PC-3 (cell line): Measurements from ENCODE around the gene FHAD1. TPM values are rescaled to one million over a fixed set of nuclear protein-coding genes. Genes with fewer than 3 reads are reported as not detected.

ENCODE experiments used
- ATAC-seq: fragments of 200-7000 bp; cut with Tn5 transposase; 2 replicates; pipeline ENCODE4 v1.9.1; 2020; ENCODE audit warnings: mild to moderate bottlenecking, moderate library complexity
- BruUV-seq: library from RNA; stranded (reverse); fragments of 400-500 nt; replicated peaks from 2 replicates; lab custom pipeline; 2021; lab: Mats Ljungman, UMichigan
- CTCF ChIA-PET: fragments of 300-600 bp; sonication (Branson Sonifier 250); formaldehyde crosslinking; loops from one replicate; lab custom pipeline; 2022; ENCODE audit warnings: antibody characterized with exemption; lab: Charles Lee
- POLR2A ChIA-PET: fragments of 300-600 bp; sonication (Branson Sonifier 250); formaldehyde crosslinking; loops from one replicate; lab custom pipeline; 2022; ENCODE audit warnings: antibody characterized with exemption; ENCODE audit not compliant: unreplicated experiment; lab: Charles Lee
- DNase-seq: peaks from one replicate; pipeline ENCODE4 v3.0.0-alpha.2; 2015
- H2AFZ ChIP-seq: fragments of 300-600 bp; sonication (generic); 2 replicates; pipeline ENCODE4 v1.6.0; 2016; ENCODE audit warnings: antibody characterized with exemption, low read length
- H3F3A ChIP-seq: fragments of 300-600 bp; sonication (generic); one replicate; pipeline ENCODE4 v1.6.0; 2017; ENCODE audit warnings: antibody characterized with exemption, low read length, control low read depth, mild to moderate bottlenecking; ENCODE audit not compliant: unreplicated experiment
- H3K27ac ChIP-seq: fragments of 300-600 bp; sonication (generic); 2 replicates; pipeline ENCODE4 v1.5.1; 2016; ENCODE audit warnings: mild to moderate bottlenecking, low read length
- H3K27me3 ChIP-seq: fragments of 300-600 bp; sonication (generic); 2 replicates; pipeline ENCODE4 v1.6.1; 2016; ENCODE audit warnings: low read length, mixed read lengths
- H3K36me3 ChIP-seq: fragments of 300-600 bp; sonication (generic); 2 replicates; pipeline ENCODE4 v1.6.1; 2016; ENCODE audit warnings: low read depth, mixed run types, low read length, mixed read lengths
- H3K4me1 ChIP-seq: fragments of 300-600 bp; sonication (generic); 2 replicates; pipeline ENCODE4 v1.5.1; 2016; ENCODE audit warnings: low read length; ENCODE audit not compliant: insufficient read depth
- H3K4me2 ChIP-seq: fragments of 300-600 bp; sonication (generic); 2 replicates; pipeline ENCODE4 v1.6.0; 2016; ENCODE audit warnings: low read length
- H3K4me3 ChIP-seq: fragments of 300-600 bp; sonication (generic); 2 replicates; pipeline ENCODE4 v1.5.1; 2016; ENCODE audit warnings: mild to moderate bottlenecking, low read length, mixed read lengths
- H3K79me2 ChIP-seq: fragments of 300-600 bp; sonication (generic); 2 replicates; pipeline ENCODE4 v1.6.1; 2017; ENCODE audit warnings: low read length, mixed read lengths
- H3K9ac ChIP-seq: fragments of 300-600 bp; sonication (generic); 2 replicates; pipeline ENCODE4 v1.6.0; 2016; ENCODE audit warnings: mild to moderate bottlenecking, low read length
- H3K9me2 ChIP-seq: fragments of 300-600 bp; sonication (generic); replicated peaks from 2 replicates; pipeline ENCODE4 v1.6.1; 2016; ENCODE audit warnings: mixed run types, low read length, mixed read lengths
- H3K9me3 ChIP-seq: fragments of 300-600 bp; sonication (generic); 2 replicates; pipeline ENCODE4 v1.6.1; 2016; ENCODE audit warnings: low read length, mixed read lengths
- H4K20me1 ChIP-seq: fragments of 300-600 bp; sonication (generic); 2 replicates; pipeline ENCODE4 v1.6.1; 2016; ENCODE audit warnings: low read length, mixed read lengths
- EZH2 ChIP-seq: fragments of 300-600 bp; sonication (generic); IDR thresholded peaks from one replicate; pipeline ENCODE4 v1.6.1; 2017; ENCODE audit warnings: antibody characterized with exemption, mild to moderate bottlenecking, low read length; ENCODE audit not compliant: unreplicated experiment
- EZH2phosphoT487 ChIP-seq: fragments of 300-600 bp; sonication (generic); IDR thresholded peaks from 2 replicates; pipeline ENCODE4 v1.6.1; 2018; ENCODE audit warnings: mild to moderate bottlenecking, antibody characterized with exemption, low read length, borderline replicate concordance
- intact Hi-C: fragments of 100-400 bp; cut with micrococcal nuclease; formaldehyde crosslinking; loops from 2 replicates; pipeline ENCODE4 v1.9.0; 2023
- total RNA-seq: library from RNA; depleted of rRNA; stranded (reverse); fragments of >200 nt; gene quantifications from 2 replicates; pipeline ENCODE4 v1.2.3, GENCODE V29; 2014
- TF ChIP-seq, protein P1 (sequence below): fragments of 300-600 bp; sonication (generic); conservative IDR thresholded peaks from 2 replicates; pipeline ENCODE4 v1.5.1; 2017; ENCODE audit warnings: antibody characterized with exemption, low read depth, mild to moderate bottlenecking, low read length

Gene FHAD1
- total RNA-seq, 1 experiment from 2014 or later = 0.95 TPM

DNA sequence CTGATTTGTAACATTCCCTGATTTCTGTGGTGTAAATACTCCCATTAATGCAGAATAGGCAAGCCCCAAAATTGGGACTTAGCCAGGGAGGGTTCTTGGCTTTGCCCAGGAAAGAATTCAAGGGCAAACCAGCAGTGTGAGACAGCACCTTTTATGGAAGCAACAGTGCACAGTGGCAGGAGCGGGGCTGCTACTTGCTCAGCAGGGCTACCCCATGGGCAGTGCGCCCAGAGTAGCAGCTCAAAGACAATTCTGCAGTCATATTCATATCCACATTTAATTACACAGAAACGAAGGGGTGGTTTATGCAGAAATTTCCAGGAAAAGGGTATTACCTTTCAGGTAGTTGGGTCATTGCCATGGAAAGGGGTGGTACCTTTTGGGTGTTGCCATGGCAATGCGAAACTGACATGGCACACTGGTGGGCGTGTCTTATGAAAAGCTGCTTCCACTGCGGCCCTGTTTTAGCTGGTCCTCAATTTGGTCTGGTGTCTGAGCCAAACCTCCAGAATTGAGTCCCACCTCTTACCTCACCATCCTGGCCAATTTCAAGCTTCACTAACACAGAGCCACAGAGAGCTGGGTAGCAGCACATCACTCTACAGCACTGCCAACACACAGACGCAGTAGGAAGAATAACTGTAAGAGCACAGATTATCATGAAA lies 35.9 kb downstream of the FHAD1 start:
- Histone ChIP-seq H3K9ac (no peak overlapping the region), H3K27me3 (no peaks in the 10 kb centered on the region), H3K4me1 (peaks cover 19% of the 10 kb centered on the region), H3K4me3 (no peak overlapping the region), H2AFZ (no peak overlapping the region), H3K36me3 (no peaks in the 10 kb centered on the region), H4K20me1 (no peaks in the 10 kb centered on the region), H3F3A (no peaks in the 10 kb centered on the region), H3K9me3 (no peaks in the 10 kb centered on the region), H3K9me2 (no peaks in the 10 kb centered on the region), H3K4me2 (no peak overlapping the region), H3K27ac (no peak overlapping the region), H3K79me2 (no peaks in the 10 kb centered on the region)
- no peak for ATAC-seq
- ChIA-PET CTCF (interaction anchor here (0.6 kb wide), 1 partner anchor 154 kb away, joined by 3 read pairs; no protein-coding TSS in a partner anchor), POLR2A (no interaction called here)
- TF ChIP-seq EZH2phosphoT487 (no peak), EZH2 (no peak)
- TF ChIP-seq, protein P1, sequence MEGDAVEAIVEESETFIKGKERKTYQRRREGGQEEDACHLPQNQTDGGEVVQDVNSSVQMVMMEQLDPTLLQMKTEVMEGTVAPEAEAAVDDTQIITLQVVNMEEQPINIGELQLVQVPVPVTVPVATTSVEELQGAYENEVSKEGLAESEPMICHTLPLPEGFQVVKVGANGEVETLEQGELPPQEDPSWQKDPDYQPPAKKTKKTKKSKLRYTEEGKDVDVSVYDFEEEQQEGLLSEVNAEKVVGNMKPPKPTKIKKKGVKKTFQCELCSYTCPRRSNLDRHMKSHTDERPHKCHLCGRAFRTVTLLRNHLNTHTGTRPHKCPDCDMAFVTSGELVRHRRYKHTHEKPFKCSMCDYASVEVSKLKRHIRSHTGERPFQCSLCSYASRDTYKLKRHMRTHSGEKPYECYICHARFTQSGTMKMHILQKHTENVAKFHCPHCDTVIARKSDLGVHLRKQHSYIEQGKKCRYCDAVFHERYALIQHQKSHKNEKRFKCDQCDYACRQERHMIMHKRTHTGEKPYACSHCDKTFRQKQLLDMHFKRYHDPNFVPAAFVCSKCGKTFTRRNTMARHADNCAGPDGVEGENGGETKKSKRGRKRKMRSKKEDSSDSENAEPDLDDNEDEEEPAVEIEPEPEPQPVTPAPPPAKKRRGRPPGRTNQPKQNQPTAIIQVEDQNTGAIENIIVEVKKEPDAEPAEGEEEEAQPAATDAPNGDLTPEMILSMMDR = no peak
- BruUV-seq = no TSS peak
- intact Hi-C loops = no loop called here
- DNase-seq = no peak

DNA sequence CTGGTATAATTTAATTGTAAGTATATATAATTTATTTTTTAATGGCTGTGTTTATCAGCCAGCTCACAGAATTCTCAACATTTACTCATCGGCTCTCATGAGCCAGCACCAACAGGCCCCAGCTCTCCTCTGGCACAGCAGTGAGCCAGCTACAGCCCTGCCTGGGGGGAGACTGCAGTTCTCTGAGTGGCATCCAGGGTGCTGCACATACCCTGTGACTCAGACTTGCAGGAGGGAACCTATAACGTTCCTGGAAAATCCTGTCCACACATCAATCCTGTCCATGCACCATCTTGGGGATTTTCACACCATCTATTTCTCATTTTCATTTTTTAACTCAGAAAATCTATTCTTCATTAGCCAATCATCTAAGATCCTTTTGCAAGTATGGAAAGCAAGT lies 36.5 kb downstream of the FHAD1 start:
- peak; percentile 90 for ATAC-seq
- H3K36me3 ChIP-seq = no peaks in the 10 kb centered on the region
- H3K4me2 ChIP-seq = no peak overlapping the region
- POLR2A ChIA-PET = no interaction called here
- BruUV-seq = no TSS peak
- no peaks in the 10 kb centered on the region for H3K27me3 ChIP-seq
- H2AFZ ChIP-seq = no peak overlapping the region
- H3K27ac ChIP-seq = no peak overlapping the region
- intact Hi-C loops = no loop called here
- no peak for TF ChIP-seq EZH2phosphoT487
- no peak for TF ChIP-seq EZH2
- TF ChIP-seq, protein P1 = peak; percentile 37; the same call in 1 of the 2 replicates
- H3F3A ChIP-seq = no peaks in the 10 kb centered on the region
- no peak overlapping the region for H3K4me3 ChIP-seq
- CTCF ChIA-PET = interaction anchor here (0.6 kb wide), 1 partner anchor 155 kb away, joined by 3 read pairs; no protein-coding TSS in a partner anchor
- H3K4me1 ChIP-seq = peaks cover 19% of the 10 kb centered on the region
- no peak overlapping the region for H3K9ac ChIP-seq
- no peaks in the 10 kb centered on the region for H3K9me3 ChIP-seq
- no peaks in the 10 kb centered on the region for H4K20me1 ChIP-seq
- DNase-seq = peak; percentile 72
- no peaks in the 10 kb centered on the region for H3K79me2 ChIP-seq
- no peaks in the 10 kb centered on the region for H3K9me2 ChIP-seq

- no peaks in the 10 kb centered on the region for H3K9me2 ChIP-seq
- no TSS peak for BruUV-seq
- no peak overlapping the region for H3K27ac ChIP-seq
- H3K79me2 ChIP-seq = no peaks in the 10 kb centered on the region
- H3F3A ChIP-seq = no peaks in the 10 kb centered on the region
- H3K9me3 ChIP-seq = no peaks in the 10 kb centered on the region
- H3K4me2 ChIP-seq = no peak overlapping the region
- no peaks in the 10 kb centered on the region for H3K36me3 ChIP-seq
- TF ChIP-seq, protein P1 = no peak
- no peak for TF ChIP-seq EZH2
- no peak for TF ChIP-seq EZH2phosphoT487
- no peak overlapping the region for H3K4me3 ChIP-seq
- no peak for DNase-seq
- intact Hi-C loops = no loop called here
- H3K27me3 ChIP-seq = no peaks in the 10 kb centered on the region
- peaks cover 19% of the 10 kb centered on the region for H3K4me1 ChIP-seq
- no peak for ATAC-seq
- CTCF ChIA-PET = no interaction called here
- H4K20me1 ChIP-seq = no peaks in the 10 kb centered on the region
- no peak overlapping the region for H3K9ac ChIP-seq
- POLR2A ChIA-PET = no interaction called here
- H2AFZ ChIP-seq = no peak overlapping the region
Observed at GRCh38 chr1:15286452-15286851, 39.4 kb downstream of the FHAD1 start.
